Right lobe of liver (tissue), 6 donors: ENCODE data around the gene SEMA3A. TPM values are rescaled to one million over a fixed set of nuclear protein-coding genes. Genes with fewer than 3 reads are reported as not detected.

ENCODE experiments used
- ATAC-seq, 4 donors: fragments of 200-7000 bp; cut with Tn5 transposase; one replicate each; pipeline ENCODE4 v1.9.1; 2020; ENCODE audit warnings: mild to moderate bottlenecking in 4 of 4, moderate library complexity in 4 of 4
- DNase-seq, 3 donors: peaks; one replicate each; pipeline ENCODE4 v3.0.0-alpha.2; 2020
- H3K27ac ChIP-seq, 3 donors: fragments of 200-600 bp; one replicate each; pipeline ENCODE4 v1.8.0; 2022
- H3K27me3 ChIP-seq, 2 donors: fragments of 200-600 bp; one replicate each; pipeline ENCODE4 v1.8.0; 2022
- H3K36me3 ChIP-seq, 4 donors: fragments of 200-600 bp; sonication (generic) in 1 of 4; one replicate each; pipeline versions ENCODE4 v1.5.1 to v1.8.0; 2017 to 2022; ENCODE audit warnings: control low read depth in 1 of 4
- H3K4me1 ChIP-seq, 4 donors: fragments of 200-600 bp; sonication (generic) in 1 of 4; one replicate each; pipeline versions ENCODE4 v1.5.1 to v1.8.0; 2017 to 2022; ENCODE audit warnings: control low read depth in 1 of 4
- H3K4me3 ChIP-seq, 3 donors: fragments of 200-600 bp; one replicate each; pipeline ENCODE4 v1.8.0; 2022
- H3K9me3 ChIP-seq, 4 donors: fragments of 200-600 bp; sonication (generic) in 1 of 4; one replicate each; pipeline versions ENCODE4 v1.5.1 to v1.8.0; 2017 to 2022; ENCODE audit warnings: control low read depth in 1 of 4
- CTCF ChIP-seq, 4 donors: fragments of 200-600 bp in 3 of 4; fragments of 450-650 bp in 1 of 4; IDR thresholded peaks; one replicate each; pipeline versions ENCODE4 v1.5.1 to v1.8.0; 2016 to 2022; ENCODE audit warnings: antibody characterized with exemption in 4 of 4, mild to moderate bottlenecking in 2 of 4
- POLR2A ChIP-seq: fragments of 450-650 bp; IDR thresholded peaks from one replicate; pipeline ENCODE4 v1.6.1; 2017; ENCODE audit warnings: antibody characterized with exemption, mild to moderate bottlenecking
- WGBS: methylation state at CpG from one replicate; pipeline ENCODE4 v1.1.6; 2018; ENCODE audit warnings: low coverage, low lambda C conversion rate; ENCODE audit not compliant: insufficient coverage; ENCODE audit errors: missing lambda C conversion rate; 5-methylcytosine and 5-hydroxymethylcytosine counted together
- intact Hi-C, 2 donors: fragments of 100-400 bp; cut with DNase I; formaldehyde crosslinking; loops; one replicate each; pipeline versions ENCODE4 v1.11.2 to v1.14.1; 2022
- total RNA-seq, 6 experiments: library from RNA; depleted of rRNA in 2 of 6; stranded (reverse); fragments of >200 nt in 2 of 6; fragmentation: NEBNext Ultra II Directional in 3 of 6; extraction: Animal tissue kit (Norgen Biotek cat#: 25700) in 3 of 6; gene quantifications; one replicate each; pipeline versions ENCODE4 v1.1.0 to v1.2.4, GENCODE V29; 2016 to 2023
- donor health status: DM: no; HTN: yes; CAD: no.
- donor health status: DM: no; HTN: no; CAD: no.
- donor health status: DM: no; HTN: no; CAD: no.
- donor health status: DM: no; HTN: yes; CAD: no.
- donor health status: DM: no; HTN: yes; CAD: no.

The SEMA3A gene
- total RNA-seq, 6 experiments from 2014 or later: 0.12 to 0.57 (median 0.29) TPM; not detected in 1

- 0% methylated on average over 1 of the region's 1 CpG for WGBS
- Histone ChIP-seq H3K4me1 (no peaks in the 10 kb centered on the region), H3K4me3 (no peak overlapping the region), H3K9me3 (no peaks in the 10 kb centered on the region), H3K36me3 (no peaks in the 10 kb centered on the region), H3K27ac (no peak overlapping the region), H3K27me3 (no peaks in the 10 kb centered on the region)
- TF ChIP-seq CTCF (IDR thresholded peaks at IDR 0.05) (no peak), POLR2A (no peak)
- no peak for ATAC-seq
- DNase-seq: no peak
- intact Hi-C loops: no loop called here
Measured at GRCh38 chr7:83987764-83988163, 206.8 kb downstream of the SEMA3A start.

DNA sequence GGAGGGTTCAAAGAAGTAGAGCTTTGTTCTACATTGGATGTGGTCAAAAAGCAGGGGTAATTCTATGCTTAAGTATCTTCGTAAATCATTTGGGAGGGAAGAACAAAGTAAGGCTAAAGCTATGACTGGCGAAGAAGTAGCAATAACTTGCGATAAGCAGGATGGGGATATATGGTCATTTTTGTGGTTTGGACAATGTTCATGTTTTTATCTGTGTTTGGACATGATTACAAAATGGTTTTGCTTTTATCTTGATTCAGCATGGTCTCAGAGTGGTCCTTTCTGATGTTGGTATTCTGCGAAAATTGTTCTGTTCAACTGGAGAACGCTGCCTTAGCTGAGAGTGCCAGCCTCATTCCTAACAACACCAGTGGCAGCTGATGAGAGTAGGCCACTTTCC lies 208.8 kb downstream of the SEMA3A start:
- H3K27ac ChIP-seq: no peak overlapping the region
- no peaks in the 10 kb centered on the region for H3K4me1 ChIP-seq
- ATAC-seq (no peak), DNase-seq (no peak)
- H3K4me3 ChIP-seq: no peak overlapping the region
- TF ChIP-seq POLR2A (no peak), CTCF (IDR thresholded peaks at IDR 0.05) (no peak)
- WGBS: 84% methylated on average over 5 of the region's 5 CpGs
- intact Hi-C loops: no loop called here
- H3K9me3 ChIP-seq: no peaks in the 10 kb centered on the region
- H3K36me3 ChIP-seq: no peaks in the 10 kb centered on the region
- H3K27me3 ChIP-seq: no peaks in the 10 kb centered on the region

DNA sequence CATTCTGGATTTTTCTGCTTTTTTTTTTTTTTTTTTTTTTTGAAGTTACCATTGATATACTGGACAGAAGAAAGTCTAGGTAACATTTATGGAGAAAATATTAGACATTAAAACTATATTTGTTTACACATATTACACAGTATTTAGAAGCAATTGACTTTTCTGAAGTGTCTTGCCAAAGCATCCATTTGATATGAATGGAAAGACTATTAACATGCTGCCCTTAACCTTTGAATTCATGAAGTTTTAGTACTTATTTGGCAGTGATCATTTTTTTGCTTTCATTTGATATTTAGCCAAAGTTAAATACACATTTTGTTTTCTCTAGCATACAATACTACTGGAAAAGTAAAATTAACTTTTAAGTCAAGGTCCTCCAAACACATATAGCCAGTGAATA lies 210.0 kb downstream of the SEMA3A start:
- TF ChIP-seq POLR2A (no peak), CTCF (IDR thresholded peaks at IDR 0.05) (no peak)
- H3K27me3 ChIP-seq: no peaks in the 10 kb centered on the region
- intact Hi-C loops: no loop called here
- ATAC-seq: no peak
- no peak for DNase-seq
- H3K36me3 ChIP-seq: no peaks in the 10 kb centered on the region
- H3K9me3 ChIP-seq: no peaks in the 10 kb centered on the region
- H3K4me3 ChIP-seq: no peak overlapping the region
- no peaks in the 10 kb centered on the region for H3K4me1 ChIP-seq
- H3K27ac ChIP-seq: no peak overlapping the region

DNA sequence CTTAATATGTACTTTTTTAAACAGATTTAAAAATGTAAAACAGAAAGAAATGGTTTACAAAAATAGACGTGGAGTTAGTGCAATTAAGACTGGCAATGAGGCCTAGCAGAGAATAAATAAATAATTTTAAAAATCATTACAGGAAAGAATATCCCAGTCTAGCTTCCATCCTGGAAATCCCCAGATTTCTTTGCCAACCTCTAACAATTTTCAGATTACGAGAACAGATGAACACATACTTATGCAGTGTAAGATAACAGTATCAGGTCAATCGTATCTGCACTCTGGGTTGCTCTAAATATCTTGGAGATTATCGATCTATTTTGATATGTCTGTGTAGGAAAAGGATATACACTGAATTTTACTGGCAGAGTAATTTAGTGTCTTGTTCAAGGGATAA lies 210.5 kb downstream of the SEMA3A start:
- ATAC-seq (no peak), DNase-seq (no peak)
- intact Hi-C loops: no loop called here
- TF ChIP-seq POLR2A (no peak), CTCF (IDR thresholded peaks at IDR 0.05) (no peak)
- no peaks in the 10 kb centered on the region for H3K36me3 ChIP-seq
- H3K9me3 ChIP-seq: no peaks in the 10 kb centered on the region
- H3K27me3 ChIP-seq: no peaks in the 10 kb centered on the region
- no peaks in the 10 kb centered on the region for H3K4me1 ChIP-seq
- no peak overlapping the region for H3K4me3 ChIP-seq
- H3K27ac ChIP-seq: no peak overlapping the region
- 24% methylated on average over 4 of the region's 4 CpGs for WGBS

- Histone ChIP-seq H3K36me3 (no peaks in the 10 kb centered on the region), H3K27me3 (no peaks in the 10 kb centered on the region), H3K9me3 (no peaks in the 10 kb centered on the region), H3K27ac (no peak overlapping the region), H3K4me3 (no peak overlapping the region), H3K4me1 (no peaks in the 10 kb centered on the region)
- DNase-seq: no peak
- WGBS: 33% methylated on average over 1 of the region's 1 CpG
- TF ChIP-seq CTCF (IDR thresholded peaks at IDR 0.05) (no peak), POLR2A (no peak)
- no peak for ATAC-seq
- intact Hi-C loops: no loop called here
Measured at GRCh38 chr7:83983606-83984005, 211.0 kb downstream of the SEMA3A start.
